Measurements from ENCODE around the gene TTLL5.

TTLL5 gene, protein sequence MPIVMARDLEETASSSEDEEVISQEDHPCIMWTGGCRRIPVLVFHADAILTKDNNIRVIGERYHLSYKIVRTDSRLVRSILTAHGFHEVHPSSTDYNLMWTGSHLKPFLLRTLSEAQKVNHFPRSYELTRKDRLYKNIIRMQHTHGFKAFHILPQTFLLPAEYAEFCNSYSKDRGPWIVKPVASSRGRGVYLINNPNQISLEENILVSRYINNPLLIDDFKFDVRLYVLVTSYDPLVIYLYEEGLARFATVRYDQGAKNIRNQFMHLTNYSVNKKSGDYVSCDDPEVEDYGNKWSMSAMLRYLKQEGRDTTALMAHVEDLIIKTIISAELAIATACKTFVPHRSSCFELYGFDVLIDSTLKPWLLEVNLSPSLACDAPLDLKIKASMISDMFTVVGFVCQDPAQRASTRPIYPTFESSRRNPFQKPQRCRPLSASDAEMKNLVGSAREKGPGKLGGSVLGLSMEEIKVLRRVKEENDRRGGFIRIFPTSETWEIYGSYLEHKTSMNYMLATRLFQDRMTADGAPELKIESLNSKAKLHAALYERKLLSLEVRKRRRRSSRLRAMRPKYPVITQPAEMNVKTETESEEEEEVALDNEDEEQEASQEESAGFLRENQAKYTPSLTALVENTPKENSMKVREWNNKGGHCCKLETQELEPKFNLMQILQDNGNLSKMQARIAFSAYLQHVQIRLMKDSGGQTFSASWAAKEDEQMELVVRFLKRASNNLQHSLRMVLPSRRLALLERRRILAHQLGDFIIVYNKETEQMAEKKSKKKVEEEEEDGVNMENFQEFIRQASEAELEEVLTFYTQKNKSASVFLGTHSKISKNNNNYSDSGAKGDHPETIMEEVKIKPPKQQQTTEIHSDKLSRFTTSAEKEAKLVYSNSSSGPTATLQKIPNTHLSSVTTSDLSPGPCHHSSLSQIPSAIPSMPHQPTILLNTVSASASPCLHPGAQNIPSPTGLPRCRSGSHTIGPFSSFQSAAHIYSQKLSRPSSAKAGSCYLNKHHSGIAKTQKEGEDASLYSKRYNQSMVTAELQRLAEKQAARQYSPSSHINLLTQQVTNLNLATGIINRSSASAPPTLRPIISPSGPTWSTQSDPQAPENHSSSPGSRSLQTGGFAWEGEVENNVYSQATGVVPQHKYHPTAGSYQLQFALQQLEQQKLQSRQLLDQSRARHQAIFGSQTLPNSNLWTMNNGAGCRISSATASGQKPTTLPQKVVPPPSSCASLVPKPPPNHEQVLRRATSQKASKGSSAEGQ (N-terminal part only)

DNA sequence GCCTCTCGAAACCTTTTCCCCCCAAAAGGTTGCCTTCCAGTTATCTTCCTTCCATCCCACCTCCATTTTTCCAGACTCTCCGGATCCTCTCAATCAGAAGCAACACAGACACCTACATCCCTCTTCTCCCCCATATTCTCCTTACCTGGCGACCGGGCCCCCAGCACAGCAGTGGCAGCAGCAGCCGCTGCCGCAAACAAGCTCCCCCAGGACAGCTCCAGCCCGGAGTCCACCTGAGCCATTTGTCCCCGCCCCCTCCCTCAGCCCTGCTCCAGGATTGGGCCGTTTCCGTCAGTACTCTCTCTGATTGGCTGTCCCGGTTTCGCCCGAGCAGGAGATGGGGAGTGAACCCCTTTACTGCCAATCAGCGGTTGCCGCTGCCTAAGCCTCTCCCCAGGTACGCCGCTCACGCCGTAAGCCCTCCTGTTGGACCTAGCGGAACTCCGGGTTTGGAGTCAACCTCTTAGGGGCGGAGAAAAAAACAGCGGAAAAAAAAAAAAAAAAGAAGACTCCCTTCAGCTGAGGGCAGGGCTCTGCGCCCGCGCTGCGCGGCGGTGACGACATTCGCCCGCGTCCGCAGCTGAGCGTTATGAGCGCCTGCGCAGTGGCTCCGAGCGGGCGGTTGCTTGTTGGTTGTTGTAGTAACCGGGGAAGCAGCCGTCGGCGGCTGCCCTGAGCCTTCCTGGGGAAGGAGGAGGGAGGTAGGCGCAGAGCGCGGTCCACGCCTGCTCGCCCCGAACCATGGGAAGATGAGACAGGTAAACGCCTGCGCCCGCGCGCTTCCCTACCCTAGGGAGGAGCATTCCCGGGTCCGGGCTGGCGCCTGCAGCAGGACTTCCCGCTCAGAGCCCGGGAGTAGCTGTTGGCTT, at the start of gene TTLL5, which contains the start of gene ERG28:
TSS of gene TTLL5 (plus strand) at position 617 of the 869 bp plus-strand sequence. CDS start 1,904 bp downstream, outside the sequence.
TSS of gene ERG28 (minus strand) at position 247 of the 869 bp plus-strand sequence. CDS start 3,374 bp downstream, outside the sequence.
- DNase-seq = peak; percentile 98

DNA sequence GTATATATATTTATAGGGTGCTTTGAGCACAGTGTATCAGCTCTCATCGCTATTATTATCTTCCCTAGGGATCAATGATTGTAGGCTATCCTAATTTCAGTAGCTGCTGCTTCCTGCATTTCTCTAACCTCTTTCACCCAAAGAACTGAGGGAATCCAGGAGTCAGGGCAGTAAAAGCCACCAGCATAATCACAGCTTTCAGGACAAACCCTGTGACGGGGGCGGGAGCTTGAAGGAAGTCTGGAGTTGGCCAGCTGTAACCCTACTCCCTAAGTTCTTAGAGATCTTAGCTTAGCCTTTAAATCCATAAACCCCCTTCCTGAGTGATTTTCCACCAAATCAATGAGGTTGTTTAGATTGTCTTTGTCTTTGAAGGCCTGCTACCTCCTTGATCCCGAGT, 48.9 kb upstream of the TTLL5 start:
- DNase-seq = no peak

DNA sequence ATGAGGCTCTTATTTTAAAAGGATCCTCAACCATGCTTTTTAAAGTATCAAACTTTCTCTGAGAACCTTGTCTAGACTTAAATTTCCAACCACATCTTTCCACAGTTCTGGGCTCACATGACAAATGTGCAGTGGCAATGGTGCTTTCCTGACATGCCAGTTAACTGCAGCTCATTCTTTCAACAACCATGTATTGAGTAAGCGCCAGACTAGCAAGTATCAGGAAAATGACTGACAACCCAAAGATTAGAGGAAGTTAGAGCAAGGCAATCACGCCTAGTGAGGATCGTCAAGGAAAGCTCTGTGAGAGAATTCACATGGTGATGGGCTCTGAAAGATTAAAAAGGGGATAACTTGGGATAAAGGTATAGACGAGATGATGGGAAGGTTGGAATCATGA, 46.9 kb upstream of the TTLL5 start:
- DNase-seq = no peak

DNA sequence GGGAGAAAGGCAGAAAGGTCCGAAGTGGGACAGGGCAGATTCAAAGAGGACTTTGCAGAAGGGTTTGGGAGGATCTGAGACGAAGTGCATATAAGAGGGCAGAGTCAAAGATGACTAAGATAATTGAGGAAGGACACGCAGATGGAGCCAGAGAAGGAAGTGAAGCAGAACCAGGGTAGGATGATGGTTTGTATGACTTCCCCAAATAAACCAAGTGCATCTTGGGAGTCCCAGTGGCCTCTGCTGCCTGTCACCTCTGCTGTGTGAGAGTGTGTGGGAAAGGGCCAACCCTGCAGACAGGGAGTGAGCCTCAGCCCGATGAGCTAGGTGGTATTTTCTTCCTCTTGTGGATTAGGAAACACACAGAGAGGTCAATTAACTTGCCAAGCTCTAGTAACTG, 45.8 kb upstream of the TTLL5 start:
- no peak for DNase-seq

DNA sequence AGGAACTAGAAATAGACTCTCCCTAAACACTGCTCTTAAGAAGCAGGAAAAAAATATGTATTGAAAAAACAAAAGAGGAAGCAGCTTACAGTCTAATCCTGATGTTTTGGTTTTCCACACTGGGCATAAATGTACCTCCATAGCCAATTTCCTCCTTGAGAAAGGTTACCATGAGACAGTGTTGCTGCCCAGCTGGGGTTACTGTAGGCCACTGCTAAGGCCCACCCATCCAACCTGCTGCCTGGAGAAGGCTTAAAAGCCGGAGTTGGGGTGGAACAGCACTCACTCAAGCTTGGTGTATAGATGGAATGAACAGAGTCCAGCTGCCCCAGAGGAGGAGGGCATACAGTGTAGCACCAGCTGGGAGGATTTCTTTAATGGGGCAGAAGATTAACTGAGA, 41.5 kb upstream of the TTLL5 start:
- no peak for DNase-seq

DNA sequence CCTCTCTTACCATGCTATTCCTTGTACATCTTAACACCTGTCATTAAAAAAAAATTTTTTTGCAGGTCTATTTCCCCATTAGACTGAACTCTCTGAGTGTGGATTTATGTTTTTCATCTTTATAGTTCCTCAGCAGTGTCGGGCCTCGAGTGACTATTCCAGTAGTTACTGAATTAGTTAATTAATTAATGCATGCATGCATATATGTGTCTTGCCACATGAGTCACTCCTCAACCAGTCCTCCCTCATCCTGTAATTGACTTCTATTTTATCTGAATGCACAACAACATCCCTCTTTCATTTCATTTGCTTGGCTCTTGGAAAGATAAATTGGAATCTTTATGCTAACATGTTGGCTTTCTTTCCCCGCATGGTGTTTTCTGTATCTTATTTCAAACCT, 36.0 kb upstream of the TTLL5 start:
- no peak for DNase-seq

DNA sequence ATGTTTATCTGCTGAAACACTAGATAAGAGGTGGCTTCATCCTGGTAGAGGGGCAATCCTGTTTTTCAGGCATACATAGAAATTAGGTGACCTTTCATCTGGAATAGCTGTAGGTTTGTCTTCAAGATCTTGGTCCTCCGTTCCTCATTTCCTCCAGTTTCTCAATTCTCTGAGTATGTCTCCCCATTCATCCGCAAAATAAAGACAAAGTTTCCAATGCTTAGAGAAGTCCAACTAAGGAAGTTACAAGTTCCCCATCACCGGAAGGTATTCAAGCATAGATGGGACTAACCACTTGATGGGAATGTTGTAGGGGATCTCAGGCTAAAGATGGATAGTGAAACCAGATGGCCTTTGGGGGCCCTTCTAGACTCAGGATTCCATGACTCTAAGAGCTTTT, 34.6 kb upstream of the TTLL5 start:
- DNase-seq = no peak

DNA sequence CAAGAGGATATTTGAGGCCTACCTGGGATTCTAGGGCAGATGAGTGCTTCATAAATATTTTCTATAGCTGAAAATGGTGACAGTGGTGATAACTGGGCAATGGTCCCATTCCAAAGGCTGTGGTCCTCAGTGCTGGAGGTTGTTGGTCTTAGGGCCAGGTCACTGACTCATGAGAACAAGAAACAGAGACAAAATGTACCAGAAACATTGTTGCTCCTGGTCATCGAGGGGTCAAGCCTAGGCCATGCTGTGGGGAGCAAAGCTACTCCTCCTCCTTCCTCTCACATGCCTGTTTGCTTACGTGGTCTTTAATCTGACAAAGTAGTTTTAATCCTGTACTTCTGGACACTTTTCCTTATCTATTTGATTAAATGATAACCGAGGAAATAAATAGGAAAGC, 34.2 kb upstream of the TTLL5 start:
- DNase-seq = no peak

DNA sequence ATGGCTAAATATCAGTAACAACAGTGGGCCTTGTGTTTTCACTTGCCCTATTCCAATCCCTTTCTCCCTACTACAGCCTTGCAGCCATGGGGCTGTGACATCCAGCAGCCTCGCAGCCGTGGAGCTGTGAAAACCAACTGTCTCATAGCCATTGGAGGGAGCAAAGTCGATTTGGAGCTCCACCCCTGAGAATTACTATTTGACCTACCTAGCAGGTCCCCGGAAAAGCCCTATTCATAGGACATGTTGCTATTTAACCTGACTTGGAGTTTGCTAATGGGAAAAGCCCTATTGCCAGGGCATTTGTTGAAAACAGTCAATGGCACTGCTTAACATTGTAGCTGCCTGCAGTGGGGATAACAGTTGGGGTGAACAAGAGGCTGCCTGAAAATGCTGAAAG, 33.6 kb upstream of the TTLL5 start:
- DNase-seq = no peak

DNA sequence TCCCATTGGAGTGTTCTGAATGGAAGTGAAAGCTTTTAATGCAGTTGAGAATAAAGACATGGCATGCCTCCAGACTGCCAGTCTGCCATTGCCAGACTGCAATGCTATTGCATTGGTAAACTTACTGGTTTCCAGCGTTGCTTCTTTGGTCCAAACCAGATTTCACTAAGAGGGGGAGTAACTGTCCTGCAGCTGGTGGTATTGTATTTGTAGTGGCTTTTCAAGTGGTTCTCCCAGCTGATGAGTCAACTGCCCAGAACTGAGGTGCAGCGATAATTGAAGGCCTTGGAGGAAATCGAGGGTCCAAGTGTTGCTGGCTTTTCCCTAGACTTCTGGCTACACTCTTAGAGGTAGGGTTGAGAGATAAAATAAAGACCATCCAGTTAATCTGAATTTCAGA, 32.2 kb upstream of the TTLL5 start:
- DNase-seq = no peak

DNA sequence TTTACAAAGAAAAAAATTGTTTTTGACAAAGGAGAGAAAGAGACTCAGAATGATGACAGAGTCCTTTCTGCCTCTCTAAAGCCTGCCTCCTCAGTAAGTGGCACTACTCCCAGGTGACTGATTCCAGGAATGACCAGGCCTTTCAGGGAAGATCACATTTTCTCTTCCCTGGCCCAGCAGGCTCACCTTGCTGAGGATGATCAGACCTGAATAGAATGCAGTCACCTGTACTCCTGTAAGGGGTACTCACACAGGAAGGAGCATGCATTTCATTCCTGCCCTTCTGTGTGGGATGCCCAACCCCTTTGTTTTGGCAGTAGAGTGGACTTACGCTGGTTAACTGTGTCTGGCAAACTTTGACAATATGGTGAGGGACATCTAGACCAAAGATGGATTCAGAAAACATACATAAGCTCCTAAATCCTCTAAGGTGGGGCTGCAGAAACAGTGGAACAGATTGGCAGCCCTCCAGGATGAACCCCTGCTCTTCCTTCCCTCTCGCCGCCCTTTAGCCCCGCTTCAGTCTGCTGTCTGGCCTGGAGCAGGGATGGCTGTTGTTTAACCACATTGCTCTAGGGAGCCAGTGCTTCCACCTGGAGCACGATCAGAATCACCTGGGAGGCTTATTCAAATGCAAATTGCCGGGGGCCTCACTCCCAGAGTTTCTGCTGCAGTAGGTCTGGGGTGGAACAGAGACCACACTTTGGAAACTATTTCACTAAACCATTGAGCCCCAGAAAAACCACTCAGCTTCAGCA, 30.2 kb upstream of the TTLL5 start:
- peak; percentile 42 for DNase-seq

DNA sequence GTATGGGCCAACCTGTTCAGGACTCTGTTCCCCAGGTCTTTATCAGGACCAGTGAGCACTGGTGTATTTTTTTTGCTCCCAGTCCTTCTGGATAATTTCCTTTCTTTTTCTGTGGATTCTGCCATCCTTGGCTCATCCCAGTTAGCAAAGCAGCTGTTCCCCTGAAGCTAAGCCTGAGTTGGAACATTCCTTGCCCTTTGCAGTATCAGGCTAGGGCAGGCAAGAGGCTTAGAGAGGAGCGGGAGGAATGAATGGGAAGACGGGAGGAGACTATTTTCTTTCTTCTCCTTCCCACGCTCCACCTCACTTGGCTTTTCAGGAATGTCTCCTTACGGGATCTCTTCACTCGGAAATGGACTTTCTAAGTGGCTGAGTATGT, 29.6 kb upstream of the TTLL5 start:
- no peak for DNase-seq

DNA sequence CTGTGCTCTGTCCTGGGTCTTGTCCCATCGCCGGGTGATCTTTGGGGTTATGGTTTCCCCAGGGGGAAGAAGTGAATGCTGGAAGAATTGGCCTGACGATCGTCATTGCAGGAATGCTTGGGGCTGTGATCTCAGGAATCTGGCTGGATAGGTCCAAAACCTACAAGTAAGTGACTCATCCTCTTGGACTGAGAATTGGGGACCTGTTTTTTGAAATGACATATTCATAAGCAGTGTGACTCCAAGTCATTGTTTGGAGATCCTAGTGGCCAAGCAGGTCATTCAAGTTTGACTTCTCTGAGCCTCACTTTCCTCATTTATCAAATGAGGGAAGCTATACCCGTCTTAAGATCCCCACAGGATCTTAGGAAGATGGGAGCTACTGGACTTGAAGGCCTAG, 26.2 kb upstream of the TTLL5 start:
- DNase-seq = no peak

DNA sequence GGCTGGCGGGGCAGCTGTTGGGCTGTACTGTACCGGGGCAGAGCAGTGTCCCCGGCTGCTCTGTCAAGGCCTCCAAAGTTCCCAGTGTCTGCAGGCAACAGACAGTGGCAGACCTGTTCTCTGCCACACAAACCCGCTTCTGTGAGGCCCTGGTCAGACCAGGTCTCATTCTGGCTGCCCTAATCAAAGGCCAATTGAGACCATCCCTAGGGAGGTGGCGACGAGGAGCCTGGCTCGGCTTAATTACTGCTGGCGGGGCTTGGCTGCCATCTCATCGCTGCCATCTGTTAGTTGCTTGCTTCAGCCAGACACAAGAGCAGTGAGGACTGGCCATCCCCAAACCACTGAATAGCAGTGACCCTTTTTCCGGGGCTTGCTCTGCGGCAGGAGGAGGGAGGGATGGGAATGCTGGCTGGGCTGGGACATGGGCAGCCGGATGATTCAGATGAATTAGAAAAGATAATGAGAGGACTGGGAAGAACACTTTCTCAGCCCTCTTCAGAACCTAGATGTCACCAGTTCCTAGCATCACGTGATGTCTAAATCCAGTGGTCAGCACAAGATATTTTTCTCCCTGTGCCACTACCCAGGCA, 24.9 kb upstream of the TTLL5 start:
- peak; percentile 7 for DNase-seq

DNA sequence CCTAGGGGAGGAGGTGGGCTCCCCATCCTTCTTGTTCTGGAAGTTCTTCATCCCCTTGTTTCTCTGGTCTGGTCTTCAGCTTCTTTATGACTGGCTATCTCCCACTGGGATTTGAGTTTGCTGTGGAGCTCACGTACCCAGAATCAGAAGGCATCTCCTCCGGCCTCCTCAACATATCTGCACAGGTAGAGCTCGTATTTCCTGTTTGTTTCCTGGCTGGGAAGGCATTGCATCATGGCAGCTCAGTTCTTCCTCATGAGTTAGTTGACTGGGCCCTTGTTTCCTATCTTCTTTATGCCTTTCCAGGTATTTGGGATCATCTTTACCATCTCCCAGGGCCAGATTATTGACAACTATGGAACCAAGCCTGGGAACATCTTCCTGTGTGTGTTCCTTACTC, 20.2 kb upstream of the TTLL5 start:
- no peak for DNase-seq

DNA sequence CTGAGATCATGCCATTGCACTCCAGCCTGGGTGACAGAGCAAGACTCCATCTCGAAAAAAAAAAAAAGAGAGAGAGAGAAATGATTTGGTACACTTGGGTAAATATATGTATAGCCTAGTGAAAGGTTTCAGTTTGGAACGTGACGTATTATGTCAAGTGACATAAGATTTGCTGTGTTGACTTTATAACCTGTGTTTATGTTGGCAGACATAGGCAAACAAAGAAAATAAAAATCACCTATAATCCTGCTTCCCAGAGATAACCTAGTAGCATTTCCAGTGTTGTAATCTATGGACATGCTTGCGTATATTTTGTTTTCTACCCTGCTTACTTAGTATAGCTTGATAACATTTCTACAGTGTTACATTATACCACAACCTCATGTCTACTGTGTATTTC, 17.1 kb upstream of the TTLL5 start:
- no peak for DNase-seq

DNA sequence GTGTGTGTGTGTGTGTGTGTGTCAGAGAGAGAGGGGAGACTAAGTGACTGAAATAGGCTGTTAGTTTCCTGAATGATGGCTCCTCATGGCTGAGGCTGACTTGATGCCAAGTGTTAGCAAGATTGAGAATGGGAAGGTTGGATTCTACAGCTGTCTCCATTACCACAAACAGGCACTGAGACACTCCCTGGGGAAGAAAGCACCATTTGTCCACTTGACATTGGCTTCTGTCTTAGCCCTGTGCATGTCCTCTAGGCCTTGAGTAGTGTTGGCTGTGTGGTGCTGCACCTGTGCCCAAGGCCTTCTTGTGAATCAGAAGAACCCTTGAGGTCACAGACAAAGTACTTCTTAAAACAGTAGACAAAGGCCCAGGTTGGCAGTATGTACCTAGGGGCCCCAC, 16.0 kb upstream of the TTLL5 start:
- DNase-seq = no peak

DNA sequence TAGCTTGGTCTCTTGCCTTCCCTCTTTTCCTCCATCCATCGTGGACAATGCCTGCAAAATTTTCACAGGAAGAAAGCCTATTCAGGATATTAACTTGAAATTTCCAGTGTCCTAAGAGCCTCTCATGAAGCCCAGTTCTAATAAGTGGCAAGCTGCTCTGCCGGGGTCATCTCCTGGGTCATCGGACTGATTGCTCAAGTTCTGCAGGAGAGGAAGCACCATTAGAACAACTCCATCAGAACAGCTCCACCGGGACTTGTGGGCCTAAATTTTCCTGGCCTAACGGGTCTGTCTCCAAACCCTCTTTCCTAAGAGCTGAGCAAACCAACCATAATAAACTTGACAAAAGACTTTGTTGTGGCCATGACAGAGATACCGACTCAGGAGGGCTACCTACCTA, 14.3 kb upstream of the TTLL5 start:
- DNase-seq = no peak

DNA sequence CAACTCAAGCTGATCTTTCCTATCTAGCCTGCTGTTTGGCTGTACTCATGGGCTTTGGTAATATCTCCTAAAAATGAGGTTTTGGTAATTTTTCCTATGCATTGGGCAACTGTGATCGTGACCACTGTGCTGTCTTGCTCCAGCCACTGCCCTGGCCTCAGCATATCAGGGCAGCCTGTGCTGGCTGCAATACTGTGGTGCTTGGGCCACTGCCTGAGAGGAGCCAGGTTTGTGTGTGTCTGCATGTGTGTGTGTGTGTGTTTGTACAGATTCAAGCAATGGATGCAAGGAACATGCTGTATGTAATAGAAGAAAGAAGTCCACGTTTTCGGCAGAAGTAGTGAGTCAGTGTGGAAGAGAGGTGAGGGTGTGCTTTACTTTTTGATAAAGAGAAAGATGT, 13.4 kb upstream of the TTLL5 start:
- DNase-seq = no peak

DNA sequence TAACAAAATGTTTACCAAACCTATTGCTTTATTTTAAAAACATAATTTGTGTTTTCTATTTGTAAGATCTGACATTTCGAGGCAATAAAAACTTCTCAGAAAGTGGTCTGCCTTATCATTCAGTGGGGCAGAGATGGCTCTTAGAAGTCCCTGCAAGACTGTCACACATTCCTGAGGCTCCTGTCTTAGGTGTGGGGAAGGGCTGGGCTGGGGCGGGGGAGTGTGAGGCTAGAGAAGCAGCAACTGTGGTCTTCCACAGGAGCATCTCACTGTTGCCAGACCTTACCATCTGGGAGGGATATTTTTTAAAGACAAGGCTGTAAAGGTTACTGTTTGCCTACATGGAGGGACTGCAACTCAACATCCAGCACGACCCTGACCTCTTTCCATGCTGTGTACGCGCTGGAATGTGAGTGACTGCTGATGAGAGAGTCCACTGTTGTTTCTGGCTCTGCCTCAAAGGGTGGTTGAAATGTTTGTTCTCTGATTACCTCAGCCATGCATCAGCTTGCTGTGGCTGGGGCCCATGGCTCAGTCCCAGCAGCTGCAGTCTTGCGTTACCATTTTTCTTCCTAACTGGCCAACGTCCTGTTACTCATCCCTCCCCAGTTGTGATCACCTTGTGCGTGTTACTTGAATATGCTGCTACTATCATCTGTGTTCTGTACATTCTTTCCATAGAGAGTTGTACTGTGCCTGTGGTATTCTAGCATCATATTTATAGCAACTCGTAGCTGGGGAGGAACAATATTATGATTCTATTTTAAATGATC, 12.8 kb upstream of the TTLL5 start:
- no peak for DNase-seq

Data from NCI-H146 (cell line).